Measurements from ENCODE around the gene FSHR.

DNA sequence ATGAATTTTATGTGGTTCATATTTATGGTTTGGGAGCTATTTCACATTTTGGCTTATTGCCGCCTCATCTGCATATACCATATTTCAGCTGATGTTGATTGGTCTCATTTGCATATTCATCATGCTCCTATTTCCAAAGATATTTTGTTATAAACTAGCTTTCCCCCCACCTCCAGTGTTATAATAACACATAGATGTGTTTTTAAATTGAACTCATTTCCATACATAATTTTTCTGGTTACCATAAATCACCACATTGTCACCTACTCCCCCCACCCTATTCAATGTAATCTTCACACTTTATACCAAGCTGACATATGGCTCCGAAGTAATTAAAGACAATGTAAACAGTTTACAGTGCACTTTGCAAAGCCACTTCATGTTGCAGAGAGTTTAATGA is 101.2 kb downstream of the FSHR start:
- TF ChIP-seq, protein P1, sequence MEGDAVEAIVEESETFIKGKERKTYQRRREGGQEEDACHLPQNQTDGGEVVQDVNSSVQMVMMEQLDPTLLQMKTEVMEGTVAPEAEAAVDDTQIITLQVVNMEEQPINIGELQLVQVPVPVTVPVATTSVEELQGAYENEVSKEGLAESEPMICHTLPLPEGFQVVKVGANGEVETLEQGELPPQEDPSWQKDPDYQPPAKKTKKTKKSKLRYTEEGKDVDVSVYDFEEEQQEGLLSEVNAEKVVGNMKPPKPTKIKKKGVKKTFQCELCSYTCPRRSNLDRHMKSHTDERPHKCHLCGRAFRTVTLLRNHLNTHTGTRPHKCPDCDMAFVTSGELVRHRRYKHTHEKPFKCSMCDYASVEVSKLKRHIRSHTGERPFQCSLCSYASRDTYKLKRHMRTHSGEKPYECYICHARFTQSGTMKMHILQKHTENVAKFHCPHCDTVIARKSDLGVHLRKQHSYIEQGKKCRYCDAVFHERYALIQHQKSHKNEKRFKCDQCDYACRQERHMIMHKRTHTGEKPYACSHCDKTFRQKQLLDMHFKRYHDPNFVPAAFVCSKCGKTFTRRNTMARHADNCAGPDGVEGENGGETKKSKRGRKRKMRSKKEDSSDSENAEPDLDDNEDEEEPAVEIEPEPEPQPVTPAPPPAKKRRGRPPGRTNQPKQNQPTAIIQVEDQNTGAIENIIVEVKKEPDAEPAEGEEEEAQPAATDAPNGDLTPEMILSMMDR (IDR thresholded peaks at IDR 0.05): no peak
- TF ChIP-seq POLR2A (IDR thresholded peaks at IDR 0.05) (no peak), POLR2AphosphoS5 (IDR thresholded peaks at IDR 0.05) (no peak)
